Small intestine (tissue), 7 donors: ENCODE results near the gene ZNF200. TPM values are rescaled to one million over a fixed set of nuclear protein-coding genes. Genes with fewer than 3 reads are reported as not detected.

Experiments
- DNase-seq, 2 donors: peaks; one replicate each; pipeline versions ENCODE4 v3.0.0 to v3.0.0-alpha.2; 2013
- FAIRE-seq: peaks from 2 replicates; lab custom pipeline; 2012; peaks lifted over from hg19 to GRCh38; lab: Jason Lieb, UNC
- H3K27ac ChIP-seq, 3 donors: one replicate each; pipeline ENCODE4 v1.5.1; 2013; ENCODE audit warnings: low read length in 2 of 3, mild to moderate bottlenecking in 2 of 3, control low read depth in 1 of 3, inconsistent platforms in 1 of 3, low read depth in 1 of 3, moderate library complexity in 1 of 3
- H3K27me3 ChIP-seq, 3 donors: one replicate each; pipeline ENCODE4 v1.6.1; 2013; ENCODE audit warnings: low read length in 3 of 3, inconsistent platforms in 1 of 3; ENCODE audit not compliant: control insufficient read depth in 3 of 3, insufficient read depth in 3 of 3
- H3K36me3 ChIP-seq, 3 donors: one replicate each; pipeline ENCODE4 v1.6.1; 2013; ENCODE audit warnings: low read length in 3 of 3, inconsistent platforms in 1 of 3, low read depth in 1 of 3, mild to moderate bottlenecking in 1 of 3, moderate library complexity in 1 of 3; ENCODE audit not compliant: control insufficient read depth in 3 of 3, insufficient read depth in 2 of 3
- H3K4me1 ChIP-seq, 3 donors: one replicate each; pipeline ENCODE4 v1.6.1; 2013; ENCODE audit warnings: low read length in 2 of 3, inconsistent platforms in 1 of 3, low read depth in 1 of 3, mild to moderate bottlenecking in 1 of 3, moderate library complexity in 1 of 3; ENCODE audit not compliant: control insufficient read depth in 3 of 3, insufficient read depth in 2 of 3
- H3K4me3 ChIP-seq, 3 donors: one replicate each; pipeline ENCODE4 v1.5.1; 2013; ENCODE audit warnings: low read length in 3 of 3, control low read depth in 1 of 3, inconsistent platforms in 1 of 3, low read depth in 1 of 3, mild to moderate bottlenecking in 1 of 3, moderate library complexity in 1 of 3
- H3K9me3 ChIP-seq, 2 donors: one replicate each; pipeline ENCODE4 v1.6.1; 2013; ENCODE audit warnings: low read depth in 1 of 2, low read length in 1 of 2; ENCODE audit not compliant: control insufficient read depth in 2 of 2, insufficient read depth in 1 of 2
- whole genome bisulfite sequencing, 3 donors: extraction: QIAGEN DNeasy Blood & Tissue Kit; methylation state at CpG; one replicate each; pipeline ENCODE4 v1.1.7; 2013; 5-methylcytosine and 5-hydroxymethylcytosine counted together
- polyA plus RNA-seq, 4 donors: library from polyadenylated mRNA; stranded (reverse) in 3 of 4; unstranded in 1 of 4; fragments of 200-250 nt in 3 of 4; fragments of 120-200 nt in 1 of 4; gene quantifications; one replicate each; pipeline versions ENCODE4 v1.2.1 to v1.2.3, GENCODE V29; 2013
- donor health status: healthy with polysubstance abuse.
- donor health status: control.
- donor health status: control.
- donor health status: Bipolar disorder and iron deficiency.
- donor health status: healthy.

Gene ZNF200
- polyA plus RNA-seq, 4 donors = 3.8 to 10.1 (median 4.8) TPM

GRCh38 chr16:3174618-3175148 lies 60.3 kb downstream of the ZNF200 start:
- DNase-seq = no peak
- Histone ChIP-seq H3K27ac (no peak overlapping the region), H3K9me3 (peaks cover 0 to 4% of the 10 kb centered on the region in 2 donors), H3K36me3 (no peaks in the 10 kb centered on the region), H3K4me3 (no peak overlapping the region), H3K4me1 (peaks cover 0 to 4% (median 0%) of the 10 kb centered on the region in 3 donors), H3K27me3 (peaks cover 3 to 94% (median 66%) of the 10 kb centered on the region in 3 donors)
- no peak for FAIRE-seq
- WGBS, 3 donors = 17 to 32% (median 28%) methylated on average over 23 to 28 of the region's 28 CpGs

- Histone ChIP-seq H3K4me1 (peaks cover 0 to 4% (median 0%) of the 10 kb centered on the region in 3 donors), H3K36me3 (no peaks in the 10 kb centered on the region), H3K4me3 (no peak overlapping the region), H3K9me3 (peaks cover 0 to 4% of the 10 kb centered on the region in 2 donors), H3K27me3 (peaks cover 3 to 94% (median 61%) of the 10 kb centered on the region in 3 donors), H3K27ac (no peak overlapping the region)
- DNase-seq = no peak
- no peak for FAIRE-seq
- 5 to 12% (median 9%) methylated on average over 24 of the region's 24 CpGs for WGBS, 3 donors
Measured at GRCh38 chr16:3173892-3174617, 60.9 kb downstream of the ZNF200 start.

Other genes starting within 250 kb of the ZNF200 start
- gene CLDN9, start 222.2 kb downstream of the ZNF200 start, polyA plus RNA-seq = 1 to 10 TPM in 2 of 4 donors, under 1 TPM in 2; 0.76 to 2.7 (median 0.99) TPM
- gene CLDN6, start 217.0 kb downstream of the ZNF200 start, polyA plus RNA-seq = 10 to 100 TPM in 1 of 4 donors, under 1 TPM in 1, not detected in 2; 0.04 to 24.4 TPM
- 100 to 1,000 TPM in 2 of 4 donors, 10 to 100 TPM in 2; 27.4 to 259 (median 80.2) TPM for gene TNFRSF12A, start 214.8 kb downstream of the ZNF200 start, polyA plus RNA-seq
- 100 to 1,000 TPM in 1 of 4 donors, 10 to 100 TPM in 3; 51.5 to 119 (median 57.0) TPM for gene HCFC1R1, start 211.2 kb downstream of the ZNF200 start, polyA plus RNA-seq
- 10 to 100 TPM; 35.9 to 51.4 (median 45.0) TPM for gene THOC6, start 211.1 kb downstream of the ZNF200 start, polyA plus RNA-seq
- gene BICDL2, start 198.2 kb downstream of the ZNF200 start, polyA plus RNA-seq = 10 to 100 TPM; 19.1 to 47.8 (median 33.5) TPM
- gene MMP25, start 188.6 kb downstream of the ZNF200 start, polyA plus RNA-seq = 1 to 10 TPM in 1 of 4 donors, under 1 TPM in 3; 0.54 to 3.4 (median 0.78) TPM
- gene IL32, start 169.5 kb downstream of the ZNF200 start, polyA plus RNA-seq = 1,000 to 10,000 TPM in 1 of 4 donors, 100 to 1,000 TPM in 3; 127 to 1,061 (median 507) TPM
- gene ZSCAN10, start 135.9 kb downstream of the ZNF200 start, polyA plus RNA-seq = under 1 TPM in 2 of 4 donors, not detected in 2; 0.03 to 0.46 TPM
- 10 to 100 TPM; 12.7 to 17.7 (median 16.2) TPM for gene ZNF205, start 122.6 kb downstream of the ZNF200 start, polyA plus RNA-seq
- gene ZNF213, start 100.1 kb downstream of the ZNF200 start, polyA plus RNA-seq = 10 to 100 TPM; 10.8 to 12.8 (median 11.8) TPM
- gene OR1F1, start 47.0 kb downstream of the ZNF200 start, polyA plus RNA-seq = not detected
- gene MEFV, start 21.5 kb upstream of the ZNF200 start, polyA plus RNA-seq = under 1 TPM in 2 of 4 donors, not detected in 2; 0.49 to 0.58 TPM
- gene ZNF263, start 48.3 kb upstream of the ZNF200 start, polyA plus RNA-seq = 10 to 100 TPM; 11.0 to 45.3 (median 14.2) TPM
- gene TIGD7, start 70.3 kb upstream of the ZNF200 start, polyA plus RNA-seq = 10 to 100 TPM in 1 of 4 donors, 1 to 10 TPM in 2, under 1 TPM in 1; 0.89 to 10.2 (median 1.9) TPM
- gene ZNF75A, start 70.3 kb upstream of the ZNF200 start, polyA plus RNA-seq = 10 to 100 TPM; 12.2 to 41.7 (median 17.0) TPM
- under 1 TPM in 2 of 4 donors, not detected in 2; 0.04 to 0.13 TPM for gene OR2C1, start 120.7 kb upstream of the ZNF200 start, polyA plus RNA-seq
- 10 to 100 TPM in 3 of 4 donors, 1 to 10 TPM in 1; 7.2 to 15.2 (median 11.9) TPM for gene ZSCAN32, start 165.8 kb upstream of the ZNF200 start, polyA plus RNA-seq
- gene ZNF174, start 166.1 kb upstream of the ZNF200 start, polyA plus RNA-seq = 10 to 100 TPM in 1 of 4 donors, 1 to 10 TPM in 3; 3.0 to 11.5 (median 4.7) TPM
- 1 to 10 TPM in 1 of 4 donors, under 1 TPM in 3; 0.45 to 3.8 (median 0.88) TPM for gene ZNF597, start 208.3 kb upstream of the ZNF200 start, polyA plus RNA-seq
- gene NAA60, start 208.5 kb upstream of the ZNF200 start, polyA plus RNA-seq = 100 to 1,000 TPM in 1 of 4 donors, 10 to 100 TPM in 3; 51.2 to 102 (median 70.4) TPM